Thyroid gland (tissue), 4 donors: Measurements from ENCODE around the gene SLC25A36.

Experiments used
- CTCF ChIP-seq, 6 experiments: fragments of 200-600 bp in 3 of 6; fragments of 450-650 bp in 3 of 6; sonication (generic) in 3 of 6; IDR thresholded peaks; one replicate each; pipeline ENCODE4 v1.5.1; 2016 to 2019; ENCODE audit warnings: antibody characterized with exemption in 6 of 6, mild to moderate bottlenecking in 2 of 6, inconsistent platforms in 1 of 6, moderate library complexity in 1 of 6
- POLR2A ChIP-seq, 2 donors: fragments of 450-650 bp; IDR thresholded peaks; one replicate each; pipeline ENCODE4 v1.6.1; 2017; ENCODE audit warnings: antibody characterized with exemption in 2 of 2, mild to moderate bottlenecking in 2 of 2, moderate library complexity in 1 of 2

GRCh38 chr3:141019244-141019643, 77.6 kb downstream of the SLC25A36 start:
- TF ChIP-seq CTCF (IDR thresholded peaks at IDR 0.05) (no peak), POLR2A (IDR thresholded peaks at IDR 0.05) (no peak)
